Measurements from ENCODE around the gene MRPL2.
A peak's percentile ranks its signal among the peaks of the same experiment; 100 is the strongest.
"Not testable (repeated sequence)": the region's sequence is repeated elsewhere in the genome, so short reads cannot be mapped to it uniquely, and the experiment has no call there.

The MRPL2 gene

GRCh38 chr6:43052225-43052841 lies 6.9 kb downstream of the MRPL2 start:
- no peak for DNase-seq

GRCh38 chr6:43050981-43051380 lies 8.3 kb downstream of the MRPL2 start:
- no peak for DNase-seq

GRCh38 chr6:43047998-43048397 lies 11.2 kb downstream of the MRPL2 start:
- no peak for DNase-seq

GRCh38 chr6:43045371-43045930 lies 13.8 kb downstream of the MRPL2 start:
- no peak for DNase-seq

- no peak for DNase-seq
Observed at GRCh38 chr6:43043310-43043709, 15.9 kb downstream of the MRPL2 start.

GRCh38 chr6:43041475-43041874 lies 17.8 kb downstream of the MRPL2 start:
- DNase-seq, result not testable (repeated sequence)

GRCh38 chr6:43040542-43041257 lies 18.5 kb downstream of the MRPL2 start:
- no peak for DNase-seq

- no peak for DNase-seq
Observed at GRCh38 chr6:43038727-43039126, 20.5 kb downstream of the MRPL2 start.

GRCh38 chr6:43037706-43038105 lies 21.5 kb downstream of the MRPL2 start:
- no peak for DNase-seq

GRCh38 chr6:43037197-43037596 lies 22.0 kb downstream of the MRPL2 start:
- DNase-seq, result no peak

- DNase-seq, result no peak
Observed at GRCh38 chr6:43036712-43037111, 22.5 kb downstream of the MRPL2 start.

GRCh38 chr6:43035495-43036194 lies 23.6 kb downstream of the MRPL2 start:
- DNase-seq, result no peak

GRCh38 chr6:43034190-43034525 lies 25.1 kb downstream of the MRPL2 start:
- no peak for DNase-seq

- no peak for DNase-seq
Observed at GRCh38 chr6:43033496-43034189, 25.6 kb downstream of the MRPL2 start.

GRCh38 chr6:43032326-43032725 lies 26.9 kb downstream of the MRPL2 start:
- DNase-seq, result no peak

- DNase-seq, result no peak
Observed at GRCh38 chr6:43029120-43029519, 30.1 kb downstream of the MRPL2 start.

GRCh38 chr6:43026365-43026764 lies 32.9 kb downstream of the MRPL2 start:
- DNase-seq, result no peak

GRCh38 chr6:43024436-43024835 lies 34.8 kb downstream of the MRPL2 start:
- DNase-seq, result no peak

GRCh38 chr6:43021270-43022047 lies 37.8 kb downstream of the MRPL2 start, which contains the start of gene RRP36:
Gene RRP36 (plus strand): TSS chr6:43021623. CDS start chr6:43021655, 32 bp downstream.
- DNase-seq, result peak; percentile 70

GRCh38 chr6:43020847-43021246 lies 38.4 kb downstream of the MRPL2 start:
- no peak for DNase-seq

GRCh38 chr6:43020052-43020705 lies 39.1 kb downstream of the MRPL2 start:
- DNase-seq, result no peak

GRCh38 chr6:43019152-43019551 lies 40.1 kb downstream of the MRPL2 start:
- DNase-seq, result no peak

Measured in CD4-positive, alpha-beta T cell treated with Interleukin-21 for 1 hour (primary cell).